M059J (cell line): ENCODE data around the gene UNC5C. TPM values are rescaled to one million over a fixed set of nuclear protein-coding genes. Genes with fewer than 3 reads are reported as not detected.

Experiments
- DNase-seq: peaks from one replicate; pipeline ENCODE4 v3.0.0-alpha.2; 2012; ENCODE audit warnings: low read depth
- total RNA-seq: library from RNA; depleted of rRNA; stranded (reverse); fragments of >200 nt; shearing (Covaris generic); gene quantifications from 2 replicates; pipeline ENCODE4 v1.2.3, GENCODE V29; 2014; rRNA removed

UNC5C gene
- total RNA-seq, result 0.44 and 2.1 TPM in 2 replicates

DNA sequence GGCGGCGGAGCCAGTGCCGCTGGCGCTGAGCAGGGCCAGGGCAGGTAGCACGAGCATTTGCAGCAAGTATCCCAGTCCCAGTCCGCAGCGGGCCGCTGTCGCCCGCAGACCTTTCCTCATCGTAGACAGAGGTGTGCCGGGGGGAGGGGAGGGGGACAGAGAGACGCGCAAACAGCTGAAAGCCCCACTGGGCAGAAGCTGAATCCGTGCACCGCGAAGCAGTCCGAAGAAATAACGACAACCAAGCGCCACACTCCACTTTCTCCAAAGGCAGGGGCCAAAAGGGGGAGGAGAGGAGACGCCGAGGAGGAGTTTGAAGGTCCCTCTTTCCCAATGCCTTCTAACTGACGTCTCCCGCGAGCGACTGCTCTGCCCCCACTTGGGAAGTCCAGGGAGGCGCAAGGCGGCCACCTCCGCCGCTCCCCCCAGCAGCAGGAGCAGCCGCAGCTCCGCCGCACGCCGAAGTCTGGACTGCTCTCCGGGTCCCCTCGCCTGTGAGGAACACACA, at the start of gene UNC5C:
UNC5C (minus strand) TSS at position 236 of the 508 bp plus-strand sequence.
- peak; percentile 65 for DNase-seq

GRCh38 chr4:95596676-95597075, 47.9 kb upstream of the UNC5C start:
- DNase-seq, result no peak

GRCh38 chr4:95594629-95595028, 45.9 kb upstream of the UNC5C start:
- DNase-seq, result no peak

DNA sequence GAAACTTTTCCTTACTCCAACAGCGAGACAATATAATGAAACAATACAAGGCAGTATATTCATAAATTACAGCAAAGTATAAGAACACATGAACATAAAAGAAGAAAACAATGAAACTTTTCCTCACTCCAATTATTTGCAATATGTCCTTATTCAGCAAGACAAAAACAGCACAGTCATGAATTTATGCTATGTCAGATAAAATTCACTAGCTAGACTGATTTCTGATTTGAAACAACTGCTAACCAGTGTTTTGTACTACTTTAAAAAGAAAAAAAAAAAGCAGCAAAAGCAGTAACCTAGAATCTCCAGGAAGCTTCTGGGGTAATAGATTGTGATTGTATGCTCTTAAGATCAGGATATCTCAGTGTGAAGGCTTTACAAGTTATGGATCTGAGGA, 45.2 kb upstream of the UNC5C start:
- DNase-seq, result no peak

DNA sequence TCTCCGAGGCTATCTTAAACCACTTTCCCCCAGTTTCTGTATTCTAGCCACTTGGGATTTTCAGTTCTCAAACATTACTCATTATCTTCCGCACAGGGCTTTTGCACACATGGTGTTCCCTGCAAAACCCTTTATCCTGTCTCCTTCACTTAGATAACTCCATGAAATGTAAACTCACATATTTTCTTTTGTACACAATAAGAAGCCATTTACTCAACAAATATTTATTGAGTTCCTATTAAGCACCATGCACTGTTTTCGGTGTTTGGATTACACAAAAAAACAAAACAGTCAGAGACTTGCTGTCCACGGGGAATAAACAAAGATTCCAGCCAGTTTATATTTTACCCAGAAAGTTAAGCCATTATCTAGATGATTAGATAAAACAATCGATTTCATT, 42.5 kb upstream of the UNC5C start:
- no peak for DNase-seq

GRCh38 chr4:95590615-95591014, 41.8 kb upstream of the UNC5C start:
- no peak for DNase-seq

DNA sequence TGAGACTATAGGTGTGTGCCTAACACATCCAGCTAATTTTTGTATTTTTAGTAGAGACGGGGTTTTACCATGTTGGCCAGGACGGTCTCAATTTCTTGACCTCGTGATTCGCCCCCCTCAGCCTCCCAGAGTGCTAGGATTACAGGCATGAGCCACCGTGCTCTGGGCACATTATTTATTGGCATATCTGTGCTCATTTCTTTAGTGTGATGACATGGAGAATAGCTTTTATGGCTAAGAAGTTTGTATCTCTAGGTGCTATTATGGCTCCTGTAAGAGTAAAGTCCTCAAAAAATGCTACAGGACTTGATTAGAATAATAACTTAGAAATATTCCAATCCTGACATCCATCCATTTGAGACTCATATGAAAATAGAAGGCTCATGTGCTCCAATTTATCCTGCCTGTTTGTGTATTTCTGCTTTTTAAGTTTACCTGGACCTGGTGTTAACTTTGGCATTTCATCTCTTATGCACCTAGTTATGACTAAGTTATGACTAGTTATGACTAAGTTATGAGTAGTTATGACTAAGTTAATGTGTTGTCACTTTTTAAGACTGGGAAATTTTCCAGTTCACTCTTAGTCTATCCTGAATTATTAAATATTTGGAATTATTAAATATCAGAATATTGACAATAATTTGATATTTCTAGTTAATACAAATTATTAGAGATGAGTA, 36.4 kb upstream of the UNC5C start:
- DNase-seq, result peak; percentile 15

DNA sequence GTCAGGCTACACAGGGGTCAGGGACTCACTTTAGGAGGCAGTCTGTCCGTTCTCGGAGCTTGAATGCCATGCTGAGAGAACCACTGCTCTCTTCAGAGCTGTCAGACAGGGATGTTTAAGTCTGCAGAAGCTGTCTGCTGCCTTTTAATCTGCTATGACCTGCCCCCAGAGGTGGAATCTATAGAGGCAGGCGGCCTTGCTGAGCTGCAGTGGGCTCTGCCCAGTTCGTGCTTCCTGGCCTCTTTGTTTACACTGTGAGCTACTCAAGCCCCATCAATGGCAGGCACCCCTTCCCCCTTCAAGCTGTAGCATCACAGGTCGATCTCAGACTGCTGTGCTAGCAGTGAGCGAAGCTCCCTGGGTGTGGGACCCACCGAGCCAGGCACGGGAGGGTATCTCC, 31.5 kb upstream of the UNC5C start:
- DNase-seq, result no peak

- DNase-seq, result peak; percentile 42
Observed at GRCh38 chr4:95572304-95572991, 23.7 kb upstream of the UNC5C start.

- no peak for DNase-seq
Observed at GRCh38 chr4:95571577-95571976, 22.8 kb upstream of the UNC5C start.

DNA sequence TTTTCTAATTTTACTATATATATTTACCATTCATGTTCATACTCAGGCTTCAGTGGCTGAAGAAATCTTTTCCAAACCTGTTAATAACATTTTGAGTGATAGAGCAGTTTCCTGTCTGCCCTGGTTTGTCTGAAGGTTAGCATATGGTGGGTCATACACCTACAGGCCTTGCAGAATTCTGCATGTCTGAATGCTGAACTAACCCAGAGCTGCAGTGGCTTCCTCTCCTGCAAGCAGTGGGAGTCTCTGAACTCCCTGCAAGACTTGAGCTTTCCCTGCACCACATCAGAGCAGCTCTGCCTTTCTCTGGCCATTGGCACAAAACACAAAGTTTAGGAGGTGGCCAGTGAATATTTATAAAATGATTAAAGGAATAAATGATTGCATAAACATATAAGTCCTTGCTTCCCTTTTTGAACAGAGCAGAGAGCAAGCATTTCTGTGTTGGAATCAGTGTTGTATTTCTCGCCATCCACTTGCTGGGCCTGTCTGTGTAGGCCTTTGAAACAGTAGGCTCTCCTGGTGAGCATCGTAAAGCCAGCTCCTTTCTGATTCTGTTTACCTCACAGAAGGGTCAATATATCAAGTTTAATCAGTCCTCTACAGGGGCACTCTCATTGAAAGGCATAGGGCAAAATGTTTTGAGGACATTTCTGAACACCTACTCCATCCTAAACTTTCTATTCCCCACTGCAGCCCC, 15.0 kb upstream of the UNC5C start:
- DNase-seq, result no peak

GRCh38 chr4:95560774-95561173, 12.0 kb upstream of the UNC5C start:
- no peak for DNase-seq

GRCh38 chr4:95556207-95556859, 7.6 kb upstream of the UNC5C start:
- peak; percentile 13 for DNase-seq

- DNase-seq, result no peak
Observed at GRCh38 chr4:95552942-95553550, 4.3 kb upstream of the UNC5C start.

DNA sequence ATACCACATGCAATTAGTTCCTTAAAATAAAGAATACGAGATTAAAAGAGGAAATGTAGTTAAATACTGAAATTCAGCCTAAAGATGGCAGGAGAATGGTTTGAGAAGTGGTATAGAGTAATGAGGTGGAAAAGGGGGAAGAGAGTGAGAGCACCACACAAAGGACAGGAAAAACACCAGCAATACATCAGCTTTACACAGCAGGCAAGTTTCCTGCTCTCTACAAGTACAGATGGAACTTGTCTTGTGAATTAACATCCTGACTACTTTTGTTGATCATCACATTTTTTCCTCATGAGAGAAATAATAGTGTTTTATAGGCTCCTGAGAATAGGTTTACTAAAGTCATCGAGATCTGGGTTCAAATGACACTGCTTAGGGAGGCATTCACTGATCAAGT, 2.9 kb upstream of the UNC5C start:
- no peak for DNase-seq

- no peak for DNase-seq
Observed at GRCh38 chr4:95550115-95550987, 1.6 kb upstream of the UNC5C start.

- DNase-seq, result peak; percentile 47
Observed at GRCh38 chr4:95549246-95550114, 707 bp upstream of the UNC5C start.

DNA sequence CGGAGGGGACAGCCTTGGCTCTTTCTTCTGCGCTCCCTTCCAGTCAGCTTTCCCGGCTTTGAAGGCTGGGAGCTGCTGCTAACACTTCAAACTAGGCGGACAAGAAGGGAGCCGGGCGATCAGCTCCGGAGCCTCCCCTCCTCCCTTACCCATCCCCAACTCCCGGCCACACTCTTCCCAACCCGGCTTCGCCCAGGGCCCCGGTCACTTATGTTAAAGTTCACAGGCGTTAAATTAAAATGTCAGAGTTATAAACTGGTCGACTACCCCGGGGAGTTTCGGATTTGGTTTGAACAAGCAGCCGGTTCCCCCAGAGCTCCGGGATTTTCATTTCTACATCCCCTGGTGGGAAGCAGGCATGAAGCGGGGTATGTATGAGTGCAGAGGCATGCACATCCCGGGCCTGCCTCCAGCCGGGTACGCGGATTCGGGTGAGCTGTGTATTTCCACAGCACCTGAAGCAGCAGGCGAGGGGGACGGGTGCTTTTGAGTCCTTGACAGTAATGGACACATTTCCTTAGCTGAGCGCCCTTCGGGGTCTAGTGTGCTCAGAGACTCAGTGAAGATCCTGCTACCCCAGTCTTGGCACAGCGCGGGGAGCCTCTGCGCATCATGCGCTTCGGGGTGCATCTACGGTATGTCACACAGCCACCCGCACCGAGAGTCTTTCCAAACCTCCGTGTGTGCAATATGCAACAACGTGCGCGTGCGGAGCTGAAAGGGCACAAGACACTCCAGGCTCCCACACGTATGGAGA, 880 bp downstream of the UNC5C start:
- DNase-seq, result peak; percentile 30
